Measurements from ENCODE around the gene RNF220. TPM values are rescaled to one million over a fixed set of nuclear protein-coding genes. Genes with fewer than 3 reads are reported as not detected.
A peak's percentile ranks its signal among the peaks of the same experiment; 100 is the strongest.

The RNF220 gene
- total RNA-seq, 1 donor from 2014 or later: 58.4 TPM

DNA sequence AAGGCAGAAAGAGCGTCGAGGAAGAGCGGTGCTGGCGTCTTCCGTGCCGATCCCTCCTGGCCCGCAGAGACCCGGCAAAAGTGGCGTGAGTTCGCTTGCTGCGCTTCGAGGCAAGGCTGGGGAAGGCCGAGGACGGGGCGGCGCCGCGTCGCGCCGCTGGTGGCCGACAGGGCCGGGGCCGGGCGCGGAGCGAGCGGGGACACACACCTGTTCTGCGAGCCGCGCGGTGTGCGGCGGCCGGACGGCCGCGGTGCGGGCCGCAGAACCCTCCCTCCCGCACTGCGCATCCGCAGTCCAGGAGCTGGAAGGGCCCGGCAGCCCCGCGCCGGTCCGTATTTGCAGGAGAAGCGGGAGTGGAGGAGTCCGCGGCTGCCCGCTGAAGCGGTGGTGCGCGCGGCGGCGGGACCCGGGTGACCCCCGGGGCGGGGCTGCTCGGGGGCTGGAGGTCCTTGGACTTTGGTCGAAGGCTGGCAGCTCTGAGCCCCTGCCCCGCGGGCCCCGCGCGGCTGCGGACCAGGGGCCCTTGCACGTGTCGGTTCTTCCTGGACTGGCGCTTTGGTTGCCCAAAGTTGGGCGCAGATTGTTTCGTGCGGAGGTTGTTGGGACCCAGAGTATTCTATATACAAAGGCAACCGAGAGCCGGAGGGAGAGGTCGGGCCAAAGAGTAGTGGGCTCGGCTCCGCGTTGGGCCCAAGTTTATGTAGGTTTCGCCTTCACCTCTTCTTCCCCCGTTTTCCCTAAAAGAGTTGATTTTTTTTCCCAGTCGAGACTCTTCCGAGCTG is 2.6 kb downstream of the RNF220 start:
- H3K4me1 Mint-ChIP-seq (ENCODE audit: low read depth): peaks cover 35% of the 10 kb centered on the region
- DNase-seq (ENCODE audit: low spot score): peak; percentile 92
- TF ChIP-seq, protein P1, sequence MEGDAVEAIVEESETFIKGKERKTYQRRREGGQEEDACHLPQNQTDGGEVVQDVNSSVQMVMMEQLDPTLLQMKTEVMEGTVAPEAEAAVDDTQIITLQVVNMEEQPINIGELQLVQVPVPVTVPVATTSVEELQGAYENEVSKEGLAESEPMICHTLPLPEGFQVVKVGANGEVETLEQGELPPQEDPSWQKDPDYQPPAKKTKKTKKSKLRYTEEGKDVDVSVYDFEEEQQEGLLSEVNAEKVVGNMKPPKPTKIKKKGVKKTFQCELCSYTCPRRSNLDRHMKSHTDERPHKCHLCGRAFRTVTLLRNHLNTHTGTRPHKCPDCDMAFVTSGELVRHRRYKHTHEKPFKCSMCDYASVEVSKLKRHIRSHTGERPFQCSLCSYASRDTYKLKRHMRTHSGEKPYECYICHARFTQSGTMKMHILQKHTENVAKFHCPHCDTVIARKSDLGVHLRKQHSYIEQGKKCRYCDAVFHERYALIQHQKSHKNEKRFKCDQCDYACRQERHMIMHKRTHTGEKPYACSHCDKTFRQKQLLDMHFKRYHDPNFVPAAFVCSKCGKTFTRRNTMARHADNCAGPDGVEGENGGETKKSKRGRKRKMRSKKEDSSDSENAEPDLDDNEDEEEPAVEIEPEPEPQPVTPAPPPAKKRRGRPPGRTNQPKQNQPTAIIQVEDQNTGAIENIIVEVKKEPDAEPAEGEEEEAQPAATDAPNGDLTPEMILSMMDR (IDR thresholded peaks at IDR 0.05): no peak
- H3K36me3 Mint-ChIP-seq (ENCODE audit: low read depth): peaks cover 5% of the 10 kb centered on the region
- peaks cover 12% of the 10 kb centered on the region for H3K27me3 Mint-ChIP-seq (ENCODE audit: low read depth)
- H3K4me3 Mint-ChIP-seq (ENCODE audit: unreplicated experiment): peak overlapping the region; percentile 16
- no peak overlapping the region for H3K27ac Mint-ChIP-seq (ENCODE audit: unreplicated experiment)
- no peaks in the 10 kb centered on the region for H3K9me3 Mint-ChIP-seq (ENCODE audit: low read depth)

DNA sequence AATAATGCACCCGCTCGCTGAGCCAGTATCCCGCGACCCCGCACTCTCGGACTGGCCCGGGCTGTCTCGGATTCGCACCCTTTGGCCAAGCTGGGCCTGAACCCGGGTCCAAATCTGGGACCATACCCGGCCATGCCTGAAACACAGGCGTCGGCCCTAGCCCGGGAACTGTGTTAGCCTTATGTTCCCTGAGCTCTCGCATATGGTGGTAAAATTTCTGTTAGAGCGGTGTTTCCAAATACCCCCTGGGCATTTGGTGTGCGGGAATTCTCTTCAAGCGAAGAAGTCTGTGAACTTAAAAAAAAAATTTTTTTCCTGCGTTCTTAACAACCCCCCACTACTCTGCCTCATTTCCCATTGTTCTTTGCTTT is 3.1 kb downstream of the RNF220 start:
- peak overlapping the region; percentile 16 for H3K4me3 Mint-ChIP-seq (ENCODE audit: unreplicated experiment)

DNA sequence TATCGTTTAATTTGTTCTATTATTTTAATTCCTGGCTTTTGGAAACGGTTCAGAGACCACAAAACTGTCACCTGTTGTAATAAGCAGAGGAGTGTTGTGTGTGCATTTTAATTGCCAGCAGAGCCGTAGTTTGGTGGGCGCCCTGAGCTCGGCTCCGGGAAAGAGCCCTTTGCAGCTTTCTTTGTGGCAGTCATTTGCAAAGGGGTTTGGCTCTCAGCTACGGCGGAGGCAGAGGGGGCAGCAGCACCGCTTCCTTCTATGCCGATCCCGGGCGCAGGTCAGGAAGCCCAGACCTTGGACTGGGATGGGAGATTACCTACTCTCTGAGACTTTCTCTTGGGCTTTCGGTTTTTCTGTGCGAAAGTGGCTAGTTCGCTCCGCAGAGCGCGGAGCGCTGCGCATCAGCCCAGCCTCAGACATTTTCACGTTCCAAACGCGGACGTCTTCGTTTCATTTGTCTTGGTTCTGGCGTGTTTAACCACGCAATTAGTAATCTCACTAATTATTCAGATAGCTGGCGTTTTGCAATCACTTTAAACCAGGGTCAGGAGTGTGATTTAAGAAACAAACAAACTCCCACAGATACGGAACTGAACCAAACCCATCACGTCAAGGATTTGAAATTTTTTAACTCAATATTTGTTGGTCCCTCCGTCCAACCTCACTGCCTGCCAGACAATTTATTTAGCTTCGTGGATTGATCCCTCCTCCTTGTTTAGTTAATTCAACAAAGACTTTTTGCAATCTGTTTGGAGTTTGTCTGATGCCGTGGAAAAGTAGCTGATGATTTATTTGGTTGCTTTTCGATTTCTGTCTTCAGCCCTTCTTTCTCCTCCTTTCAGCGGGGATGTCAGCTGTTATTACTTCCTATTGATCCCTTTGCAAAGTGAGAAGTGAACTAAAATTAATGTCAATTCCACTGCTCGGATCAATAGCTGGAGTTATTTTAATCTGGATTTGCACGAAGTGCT is 3.9 kb downstream of the RNF220 start:
- DNase-seq (ENCODE audit: low spot score): no peak
- Mint-ChIP-seq H3K36me3 (ENCODE audit: low read depth) (peaks cover 5% of the 10 kb centered on the region), H3K27ac (ENCODE audit: unreplicated experiment) (no peak overlapping the region)

More for the DNA sequence above, 3.1 kb downstream of the RNF220 start:
- no peak for DNase-seq (ENCODE audit: low spot score)
- TF ChIP-seq, protein P1 (IDR thresholded peaks at IDR 0.05): no peak
- Mint-ChIP-seq H3K27ac (ENCODE audit: unreplicated experiment) (no peak overlapping the region), H3K27me3 (ENCODE audit: low read depth) (peaks cover 12% of the 10 kb centered on the region), H3K4me1 (ENCODE audit: low read depth) (peaks cover 35% of the 10 kb centered on the region), H3K36me3 (ENCODE audit: low read depth) (peaks cover 5% of the 10 kb centered on the region), H3K9me3 (ENCODE audit: low read depth) (no peaks in the 10 kb centered on the region)

DNA sequence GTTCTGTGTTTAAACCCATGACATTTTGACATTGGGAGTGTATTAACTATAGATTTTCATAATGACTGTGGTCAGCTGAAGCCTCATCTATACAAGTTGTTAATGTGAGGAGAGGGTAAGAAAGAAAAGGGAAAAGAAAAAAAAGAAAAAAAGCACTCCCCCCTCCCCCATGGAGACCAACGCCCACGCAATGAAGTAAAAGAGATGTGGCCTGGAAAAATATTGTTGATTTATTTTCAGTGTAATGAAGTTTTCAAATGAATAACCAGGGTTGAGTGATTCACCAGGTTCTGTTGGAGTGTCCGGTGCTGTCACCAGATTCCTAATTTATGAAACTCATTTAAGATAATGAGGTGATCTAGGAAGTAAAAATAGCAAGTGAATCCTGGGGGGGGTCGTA is 4.7 kb downstream of the RNF220 start:
- Mint-ChIP-seq H3K4me3 (ENCODE audit: unreplicated experiment) (no peak overlapping the region), H3K27ac (ENCODE audit: unreplicated experiment) (no peak overlapping the region), H3K27me3 (ENCODE audit: low read depth) (peaks cover 12% of the 10 kb centered on the region), H3K4me1 (ENCODE audit: low read depth) (peaks cover 35% of the 10 kb centered on the region), H3K36me3 (ENCODE audit: low read depth) (peaks cover 5% of the 10 kb centered on the region), H3K9me3 (ENCODE audit: low read depth) (no peaks in the 10 kb centered on the region)
- DNase-seq (ENCODE audit: low spot score): no peak
- TF ChIP-seq, protein P1 (IDR thresholded peaks at IDR 0.05): no peak

More for the DNA sequence above, 3.9 kb downstream of the RNF220 start:
- peaks cover 35% of the 10 kb centered on the region for H3K4me1 Mint-ChIP-seq (ENCODE audit: low read depth)
- peaks cover 12% of the 10 kb centered on the region for H3K27me3 Mint-ChIP-seq (ENCODE audit: low read depth)
- no peaks in the 10 kb centered on the region for H3K9me3 Mint-ChIP-seq (ENCODE audit: low read depth)
- no peak overlapping the region for H3K4me3 Mint-ChIP-seq (ENCODE audit: unreplicated experiment)
- TF ChIP-seq, protein P1 (IDR thresholded peaks at IDR 0.05): no peak

DNA sequence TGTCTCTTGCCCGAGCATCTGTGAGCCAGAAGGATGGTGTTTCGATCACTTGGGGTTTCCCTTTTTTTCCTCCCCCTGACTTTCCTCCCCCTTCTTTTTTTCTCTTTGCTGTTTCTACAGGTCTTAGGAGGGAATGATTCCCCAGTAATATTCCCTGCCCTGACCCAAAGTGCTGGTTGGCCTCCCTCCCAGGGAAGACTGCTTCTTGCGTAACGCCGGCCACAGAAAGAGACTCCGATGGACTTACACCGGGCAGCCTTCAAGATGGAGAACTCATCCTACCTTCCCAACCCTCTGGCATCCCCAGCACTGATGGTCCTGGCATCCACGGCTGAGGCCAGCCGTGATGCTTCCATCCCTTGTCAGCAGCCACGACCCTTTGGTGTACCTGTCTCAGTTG is 6.8 kb downstream of the RNF220 start:
- Mint-ChIP-seq H3K36me3 (ENCODE audit: low read depth) (peaks cover 7% of the 10 kb centered on the region), H3K27me3 (ENCODE audit: low read depth) (peaks cover 18% of the 10 kb centered on the region), H3K9me3 (ENCODE audit: low read depth) (no peaks in the 10 kb centered on the region), H3K4me1 (ENCODE audit: low read depth) (peaks cover 18% of the 10 kb centered on the region), H3K4me3 (ENCODE audit: unreplicated experiment) (no peak overlapping the region), H3K27ac (ENCODE audit: unreplicated experiment) (no peak overlapping the region)
- TF ChIP-seq, protein P1 (IDR thresholded peaks at IDR 0.05): no peak
- no peak for DNase-seq (ENCODE audit: low spot score)

Data from chondrocyte (in vitro differentiated cells).